ENCODE data around the gene PARD3. TPM values are rescaled to one million over a fixed set of nuclear protein-coding genes. Genes with fewer than 3 reads are reported as not detected.

The PARD3 gene
- total and polyA plus RNA-seq, 7 experiments from 2014 or later = 0.19 to 1.2 (median 0.43) TPM

DNA sequence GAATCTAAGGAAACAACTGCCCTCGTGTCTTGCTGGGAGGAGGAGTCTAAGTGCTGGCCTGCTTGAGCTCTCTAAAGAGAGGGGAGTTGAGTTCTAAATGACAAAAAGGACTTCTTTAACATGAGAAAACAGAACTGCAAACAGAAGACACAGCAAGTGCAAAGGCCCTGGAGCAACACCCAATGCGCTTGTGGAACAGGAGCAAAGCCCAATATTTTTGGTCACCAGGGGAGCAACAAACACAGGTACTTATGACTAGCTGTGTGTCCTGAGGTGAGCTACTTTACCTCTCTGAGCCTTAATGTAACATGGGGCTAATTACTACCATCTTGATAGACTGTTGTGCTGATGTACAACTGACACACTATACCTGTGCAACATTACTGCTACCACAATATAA, 634.3 kb downstream of the PARD3 start:
- H3K36me3 Mint-ChIP-seq = no peaks in the 10 kb centered on the region
- POLR2A ChIA-PET = no interaction called here
- H3K9me3 Mint-ChIP-seq = no peaks in the 10 kb centered on the region
- H3K4me3 Mint-ChIP-seq = no peak overlapping the region
- intact Hi-C loops (cut with micrococcal nuclease) = no loop called here
- Histone ChIP-seq H3K36me3 (ENCODE audit: control insufficient read depth in 2 of 3, insufficient read depth in 3 of 3, low read length in 3 of 3) (no peaks in the 10 kb centered on the region), H3K9me3 (ENCODE audit: control insufficient read depth in 2 of 3, low read length in 3 of 3) (no peaks in the 10 kb centered on the region), H3K27me3 (ENCODE audit: control insufficient read depth in 2 of 2, insufficient read depth in 2 of 2, low read length in 2 of 2) (no peaks in the 10 kb centered on the region), H3K27ac (ENCODE audit: low read depth, low read length) (no peak overlapping the region), H3K4me3 (ENCODE audit: low read length) (no peak overlapping the region), H3K4me1 (ENCODE audit: control insufficient read depth in 2 of 2, insufficient read depth in 2 of 2, low read length in 2 of 2) (no peaks in the 10 kb centered on the region)
- peaks cover under 1 to 21% (median 11%) of the 10 kb centered on the region in 5 donors for H3K27me3 Mint-ChIP-seq
- H3K4me1 Mint-ChIP-seq = peaks cover 0 to 15% (median 5%) of the 10 kb centered on the region in 7 donors
- ATAC-seq (no peak), DNase-seq (no peak)
- no peak overlapping the region for H3K27ac Mint-ChIP-seq
- CTCF ChIA-PET = no interaction called here

DNA sequence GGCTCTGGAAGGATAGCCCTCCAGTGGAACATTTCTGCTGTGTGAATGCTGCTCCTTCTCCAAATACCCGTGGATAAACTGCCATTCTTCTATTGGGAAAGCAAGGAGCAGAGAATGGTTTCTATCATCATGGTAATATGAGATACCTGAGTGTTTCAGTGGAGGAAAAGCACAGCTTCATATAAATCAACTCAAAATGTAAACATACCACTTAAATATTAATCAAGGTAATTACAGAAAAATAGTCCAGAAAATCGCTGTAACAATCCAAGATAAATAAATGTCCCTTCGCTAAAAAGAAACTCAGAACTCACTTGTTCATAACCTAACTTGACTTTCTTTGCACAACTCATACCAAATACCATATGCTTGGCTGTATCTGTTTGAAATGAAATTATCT, 635.8 kb downstream of the PARD3 start:
- POLR2A ChIA-PET = no interaction called here

DNA sequence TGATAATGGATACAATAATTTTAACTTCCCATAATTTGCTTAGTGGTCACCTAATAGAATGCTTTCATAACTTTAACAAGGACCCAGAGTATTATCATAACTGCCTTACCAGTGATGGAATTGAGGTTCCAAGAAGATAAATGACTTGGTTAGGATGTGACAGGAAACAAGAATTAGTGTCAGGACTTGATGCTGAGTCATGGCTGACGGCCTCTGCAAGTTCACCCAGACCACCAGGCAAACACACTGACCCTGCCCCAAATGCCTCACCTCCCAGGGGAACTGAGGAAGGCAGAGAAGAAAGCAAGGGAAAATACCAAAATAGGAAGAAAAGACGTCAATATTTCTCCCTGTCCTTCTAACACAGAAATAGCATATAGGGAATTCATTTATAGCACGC, 636.3 kb downstream of the PARD3 start:
- no peaks in the 10 kb centered on the region for H3K9me3 Mint-ChIP-seq
- no peak overlapping the region for H3K4me3 Mint-ChIP-seq
- Histone ChIP-seq H3K9me3 (ENCODE audit: control insufficient read depth in 2 of 3, low read length in 3 of 3) (no peaks in the 10 kb centered on the region), H3K36me3 (ENCODE audit: control insufficient read depth in 2 of 3, insufficient read depth in 3 of 3, low read length in 3 of 3) (no peaks in the 10 kb centered on the region), H3K4me1 (ENCODE audit: control insufficient read depth in 2 of 2, insufficient read depth in 2 of 2, low read length in 2 of 2) (no peaks in the 10 kb centered on the region), H3K27me3 (ENCODE audit: control insufficient read depth in 2 of 2, insufficient read depth in 2 of 2, low read length in 2 of 2) (no peaks in the 10 kb centered on the region), H3K4me3 (ENCODE audit: low read length) (no peak overlapping the region), H3K27ac (ENCODE audit: low read depth, low read length) (no peak overlapping the region)
- ChIA-PET POLR2A (no interaction called here), CTCF (no interaction called here)
- DNase-seq (no peak), ATAC-seq (no peak)
- H3K36me3 Mint-ChIP-seq = no peaks in the 10 kb centered on the region
- peaks cover 0 to 20% (median 5%) of the 10 kb centered on the region in 5 donors for H3K27me3 Mint-ChIP-seq
- H3K4me1 Mint-ChIP-seq = peaks cover 0 to 3% (median 0%) of the 10 kb centered on the region in 7 donors
- intact Hi-C loops (cut with micrococcal nuclease) = no loop called here
- no peak overlapping the region for H3K27ac Mint-ChIP-seq

More for the DNA sequence above, 635.8 kb downstream of the PARD3 start:
- DNase-seq = no peak
- Histone ChIP-seq H3K9me3 (ENCODE audit: control insufficient read depth in 2 of 3, low read length in 3 of 3) (no peaks in the 10 kb centered on the region), H3K27ac (ENCODE audit: low read depth, low read length) (no peak overlapping the region), H3K4me1 (ENCODE audit: control insufficient read depth in 2 of 2, insufficient read depth in 2 of 2, low read length in 2 of 2) (no peaks in the 10 kb centered on the region), H3K27me3 (ENCODE audit: control insufficient read depth in 2 of 2, insufficient read depth in 2 of 2, low read length in 2 of 2) (no peaks in the 10 kb centered on the region), H3K36me3 (ENCODE audit: control insufficient read depth in 2 of 3, insufficient read depth in 3 of 3, low read length in 3 of 3) (no peaks in the 10 kb centered on the region), H3K4me3 (ENCODE audit: low read length) (no peak overlapping the region)
- intact Hi-C loops (cut with micrococcal nuclease) = no loop called here
- Mint-ChIP-seq H3K27ac (no peak overlapping the region), H3K36me3 (no peaks in the 10 kb centered on the region), H3K4me3 (no peak overlapping the region), H3K27me3 (peaks cover 0 to 20% (median 5%) of the 10 kb centered on the region in 5 donors), H3K9me3 (no peaks in the 10 kb centered on the region), H3K4me1 (peaks cover 0 to 3% (median 0%) of the 10 kb centered on the region in 7 donors)
- no peak for ATAC-seq
- CTCF ChIA-PET = no interaction called here

DNA sequence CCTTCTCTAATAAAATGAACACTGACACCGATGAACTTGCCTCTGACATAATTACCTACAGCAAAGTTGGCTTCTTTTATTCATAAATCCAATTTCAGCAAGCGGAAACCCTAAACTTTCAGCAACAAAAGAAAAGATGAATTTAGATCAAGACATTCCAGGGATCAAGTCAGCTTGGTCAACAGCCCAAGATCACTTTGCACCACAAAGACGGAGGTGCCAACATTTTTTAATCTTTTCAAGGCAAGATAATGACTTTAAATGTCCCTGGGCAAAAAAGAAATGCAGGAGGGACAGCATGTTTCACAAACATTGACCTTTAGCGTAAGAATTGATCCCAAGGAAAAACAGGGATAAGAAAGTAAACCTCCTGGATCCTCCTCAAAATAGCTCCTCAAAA, 636.9 kb downstream of the PARD3 start:
- H3K4me3 ChIP-seq (ENCODE audit: low read length) = no peak overlapping the region
- H3K27me3 ChIP-seq (ENCODE audit: control insufficient read depth in 2 of 2, insufficient read depth in 2 of 2, low read length in 2 of 2) = no peaks in the 10 kb centered on the region
- DNase-seq = no peak
- peaks cover 0 to 3% (median 0%) of the 10 kb centered on the region in 7 donors for H3K4me1 Mint-ChIP-seq
- ATAC-seq = no peak
- no peak overlapping the region for H3K27ac Mint-ChIP-seq
- H3K36me3 Mint-ChIP-seq = no peaks in the 10 kb centered on the region
- H3K27me3 Mint-ChIP-seq = peaks cover 0 to 20% (median 5%) of the 10 kb centered on the region in 5 donors
- H3K4me3 Mint-ChIP-seq = no peak overlapping the region
- H3K9me3 ChIP-seq (ENCODE audit: control insufficient read depth in 2 of 3, low read length in 3 of 3) = no peaks in the 10 kb centered on the region
- no peaks in the 10 kb centered on the region for H3K36me3 ChIP-seq (ENCODE audit: control insufficient read depth in 2 of 3, insufficient read depth in 3 of 3, low read length in 3 of 3)
- intact Hi-C loops (cut with micrococcal nuclease) = no loop called here
- ChIA-PET CTCF (no interaction called here), POLR2A (no interaction called here)
- H3K9me3 Mint-ChIP-seq = no peaks in the 10 kb centered on the region
- no peak overlapping the region for H3K27ac ChIP-seq (ENCODE audit: low read depth, low read length)
- no peaks in the 10 kb centered on the region for H3K4me1 ChIP-seq (ENCODE audit: control insufficient read depth in 2 of 2, insufficient read depth in 2 of 2, low read length in 2 of 2)

DNA sequence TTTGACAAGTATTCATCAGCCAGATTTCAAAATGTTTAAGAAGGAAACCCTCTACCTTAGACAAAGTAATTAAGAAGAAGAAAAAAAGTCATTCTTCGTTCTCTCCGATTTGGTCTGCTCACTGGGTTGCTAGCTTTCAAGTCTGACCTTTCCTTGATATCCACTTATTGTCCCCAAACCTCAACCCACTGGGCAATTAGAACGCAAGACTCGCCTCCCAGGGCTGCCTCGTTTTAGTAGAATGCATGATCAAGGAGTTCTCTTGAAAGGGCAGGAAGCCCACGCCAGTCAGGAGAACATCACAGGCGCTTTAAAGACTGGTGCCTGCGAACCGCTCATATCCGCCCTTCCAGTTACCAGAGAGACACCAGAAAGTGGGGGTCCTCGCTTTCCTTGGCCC, 637.7 kb downstream of the PARD3 start:
- intact Hi-C loops (cut with micrococcal nuclease) = no loop called here
- no peak for ATAC-seq
- Mint-ChIP-seq H3K9me3 (peaks cover 0 to 2% (median 0%) of the 10 kb centered on the region in 11 donors), H3K4me1 (peaks cover 0 to 6% (median 0%) of the 10 kb centered on the region in 7 donors), H3K4me3 (no peak overlapping the region), H3K36me3 (no peaks in the 10 kb centered on the region), H3K27me3 (peaks cover 0 to 20% (median 5%) of the 10 kb centered on the region in 5 donors), H3K27ac (no peak overlapping the region)
- H3K36me3 ChIP-seq (ENCODE audit: control insufficient read depth in 2 of 3, insufficient read depth in 3 of 3, low read length in 3 of 3) = no peaks in the 10 kb centered on the region
- no peaks in the 10 kb centered on the region for H3K9me3 ChIP-seq (ENCODE audit: control insufficient read depth in 2 of 3, low read length in 3 of 3)
- no peaks in the 10 kb centered on the region for H3K4me1 ChIP-seq (ENCODE audit: control insufficient read depth in 2 of 2, insufficient read depth in 2 of 2, low read length in 2 of 2)
- DNase-seq = no peak
- ChIA-PET POLR2A (no interaction called here), CTCF (no interaction called here)
- H3K27ac ChIP-seq (ENCODE audit: low read depth, low read length) = no peak overlapping the region
- no peaks in the 10 kb centered on the region for H3K27me3 ChIP-seq (ENCODE audit: control insufficient read depth in 2 of 2, insufficient read depth in 2 of 2, low read length in 2 of 2)
- H3K4me3 ChIP-seq (ENCODE audit: low read length) = no peak overlapping the region

DNA sequence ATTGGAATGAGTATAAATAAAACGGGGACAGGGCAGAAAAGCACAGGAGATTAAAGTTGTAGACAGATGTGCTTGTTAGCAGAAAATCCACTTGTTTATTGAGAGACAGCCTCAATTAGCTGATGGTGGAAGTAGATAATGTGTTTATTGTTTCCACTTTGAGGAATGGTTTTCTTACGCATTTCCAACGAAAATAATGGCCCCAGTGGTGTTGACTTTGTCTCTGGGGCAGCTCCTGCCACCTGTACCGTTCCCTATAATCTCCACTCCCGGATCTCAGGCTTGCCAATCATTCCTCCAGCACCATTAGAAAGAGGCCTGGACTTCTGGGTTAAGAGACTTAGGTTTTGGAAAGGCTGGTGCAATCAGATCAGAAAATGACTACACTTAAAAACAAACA, 638.7 kb downstream of the PARD3 start:
- H3K27ac Mint-ChIP-seq = no peak overlapping the region
- peaks cover 1 to 20% (median 6%) of the 10 kb centered on the region in 5 donors for H3K27me3 Mint-ChIP-seq
- H3K4me3 Mint-ChIP-seq = no peak overlapping the region
- H3K36me3 ChIP-seq (ENCODE audit: control insufficient read depth in 2 of 3, insufficient read depth in 3 of 3, low read length in 3 of 3) = no peaks in the 10 kb centered on the region
- POLR2A ChIA-PET = no interaction called here
- H3K4me1 ChIP-seq (ENCODE audit: control insufficient read depth in 2 of 2, insufficient read depth in 2 of 2, low read length in 2 of 2) = no peaks in the 10 kb centered on the region
- no peak overlapping the region for H3K27ac ChIP-seq (ENCODE audit: low read depth, low read length)
- intact Hi-C loops (cut with micrococcal nuclease) = no loop called here
- no peaks in the 10 kb centered on the region for H3K36me3 Mint-ChIP-seq
- CTCF ChIA-PET = no interaction called here
- peaks cover 0 to 6% (median 0%) of the 10 kb centered on the region in 7 donors for H3K4me1 Mint-ChIP-seq
- no peak overlapping the region for H3K4me3 ChIP-seq (ENCODE audit: low read length)
- peaks cover 0 to 2% (median 0%) of the 10 kb centered on the region in 11 donors for H3K9me3 Mint-ChIP-seq
- no peaks in the 10 kb centered on the region for H3K27me3 ChIP-seq (ENCODE audit: control insufficient read depth in 2 of 2, insufficient read depth in 2 of 2, low read length in 2 of 2)
- ATAC-seq (no peak), DNase-seq (no peak)
- no peaks in the 10 kb centered on the region for H3K9me3 ChIP-seq (ENCODE audit: control insufficient read depth in 2 of 3, low read length in 3 of 3)

DNA sequence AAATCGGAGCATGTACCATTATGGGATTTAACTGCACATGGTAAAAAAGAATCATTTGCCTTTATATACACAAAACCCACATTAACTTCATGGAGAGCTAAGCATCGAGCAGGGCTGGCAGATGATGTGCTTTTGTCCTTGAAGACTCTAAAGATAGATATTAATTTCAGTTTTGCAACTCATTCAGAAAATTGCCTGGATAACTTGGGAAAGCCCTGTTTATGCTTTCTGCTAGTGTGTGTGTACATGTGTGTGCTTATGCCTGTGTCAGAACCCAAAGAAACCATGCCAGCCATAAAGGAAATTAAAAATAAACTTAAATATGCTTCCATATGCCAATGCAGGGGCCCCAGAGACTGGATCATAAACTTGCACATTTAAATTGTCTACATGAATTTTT, 640.0 kb downstream of the PARD3 start:
- Mint-ChIP-seq H3K36me3 (no peaks in the 10 kb centered on the region), H3K4me1 (peaks cover 0 to 6% (median 0%) of the 10 kb centered on the region in 7 donors), H3K9me3 (peaks cover 0 to 9% (median 0%) of the 10 kb centered on the region in 11 donors), H3K27me3 (peaks cover 3 to 26% (median 13%) of the 10 kb centered on the region in 5 donors), H3K27ac (no peak overlapping the region), H3K4me3 (no peak overlapping the region)
- no peak overlapping the region for H3K27ac ChIP-seq (ENCODE audit: low read depth, low read length)
- H3K4me1 ChIP-seq (ENCODE audit: control insufficient read depth in 2 of 2, insufficient read depth in 2 of 2, low read length in 2 of 2) = no peaks in the 10 kb centered on the region
- no peaks in the 10 kb centered on the region for H3K9me3 ChIP-seq (ENCODE audit: control insufficient read depth in 2 of 3, low read length in 3 of 3)
- no peaks in the 10 kb centered on the region for H3K36me3 ChIP-seq (ENCODE audit: control insufficient read depth in 2 of 3, insufficient read depth in 3 of 3, low read length in 3 of 3)
- DNase-seq = no peak
- no peaks in the 10 kb centered on the region for H3K27me3 ChIP-seq (ENCODE audit: control insufficient read depth in 2 of 2, insufficient read depth in 2 of 2, low read length in 2 of 2)
- ChIA-PET CTCF (no interaction called here), POLR2A (no interaction called here)
- intact Hi-C loops (cut with micrococcal nuclease) = no loop called here
- no peak for ATAC-seq
- H3K4me3 ChIP-seq (ENCODE audit: low read length) = no peak overlapping the region

All from naive thymus-derived CD4-positive, alpha-beta T cell (primary cell).